Superior temporal gyrus (tissue), 1 donor: ENCODE data around the gene CPT1C.

Experiments
- DNase-seq: peaks from one replicate; pipeline ENCODE4 v3.0.0-alpha.2; 2016; ENCODE audit errors: extremely low spot score

CPT1C gene

DNA sequence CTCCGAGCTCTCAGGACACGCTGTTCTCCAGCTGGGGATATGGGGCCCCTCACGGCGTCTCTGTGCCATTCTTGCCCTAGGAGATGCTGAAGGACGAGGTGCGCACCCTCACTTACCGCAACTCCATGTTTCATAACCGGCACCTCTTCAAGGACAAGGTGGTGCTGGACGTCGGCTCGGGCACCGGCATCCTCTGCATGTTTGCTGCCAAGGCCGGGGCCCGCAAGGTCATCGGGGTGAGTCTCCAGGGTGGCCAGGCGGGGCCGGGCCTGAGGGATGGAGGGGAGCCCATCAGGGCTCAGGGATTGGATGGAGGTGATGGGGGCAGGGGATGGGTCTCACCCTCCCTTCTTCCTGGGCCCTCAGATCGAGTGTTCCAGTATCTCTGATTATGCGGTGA is 9.1 kb upstream of the CPT1C start:
- DNase-seq: no peak

GRCh38 chr19:49682274-49682673 is 8.6 kb upstream of the CPT1C start:
- peak; percentile 40 for DNase-seq

GRCh38 chr19:49683814-49684250 is 7.1 kb upstream of the CPT1C start:
- DNase-seq: no peak

GRCh38 chr19:49684251-49684982 is 6.5 kb upstream of the CPT1C start:
- DNase-seq: no peak

GRCh38 chr19:49684983-49685553 is 5.8 kb upstream of the CPT1C start:
- no peak for DNase-seq

- DNase-seq: no peak
Measured at GRCh38 chr19:49685845-49686332, 5.0 kb upstream of the CPT1C start.

GRCh38 chr19:49686503-49687088 is 4.3 kb upstream of the CPT1C start:
- no peak for DNase-seq

DNA sequence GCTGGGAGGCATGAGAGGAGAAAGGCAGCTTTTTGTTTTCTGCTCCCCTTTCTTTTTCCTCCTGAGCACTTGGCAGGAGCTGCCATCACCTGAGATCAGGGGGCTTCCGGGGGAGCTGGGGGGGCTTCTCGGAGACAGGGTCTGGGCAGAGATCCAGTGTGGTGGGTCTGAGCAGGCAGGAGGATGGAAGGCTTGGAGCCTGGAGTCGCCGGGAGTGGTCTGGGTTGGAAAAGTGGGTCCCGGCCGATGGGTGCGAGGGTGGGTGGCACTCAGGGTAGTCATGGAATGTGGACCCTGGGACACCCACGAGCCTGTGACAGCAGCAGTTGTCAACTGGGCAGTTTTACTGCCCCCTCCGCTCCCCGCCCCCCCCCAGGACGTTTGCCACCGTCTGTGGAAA is 3.8 kb upstream of the CPT1C start:
- no peak for DNase-seq

- DNase-seq: no peak
Measured at GRCh38 chr19:49687566-49688316, 3.2 kb upstream of the CPT1C start.

DNA sequence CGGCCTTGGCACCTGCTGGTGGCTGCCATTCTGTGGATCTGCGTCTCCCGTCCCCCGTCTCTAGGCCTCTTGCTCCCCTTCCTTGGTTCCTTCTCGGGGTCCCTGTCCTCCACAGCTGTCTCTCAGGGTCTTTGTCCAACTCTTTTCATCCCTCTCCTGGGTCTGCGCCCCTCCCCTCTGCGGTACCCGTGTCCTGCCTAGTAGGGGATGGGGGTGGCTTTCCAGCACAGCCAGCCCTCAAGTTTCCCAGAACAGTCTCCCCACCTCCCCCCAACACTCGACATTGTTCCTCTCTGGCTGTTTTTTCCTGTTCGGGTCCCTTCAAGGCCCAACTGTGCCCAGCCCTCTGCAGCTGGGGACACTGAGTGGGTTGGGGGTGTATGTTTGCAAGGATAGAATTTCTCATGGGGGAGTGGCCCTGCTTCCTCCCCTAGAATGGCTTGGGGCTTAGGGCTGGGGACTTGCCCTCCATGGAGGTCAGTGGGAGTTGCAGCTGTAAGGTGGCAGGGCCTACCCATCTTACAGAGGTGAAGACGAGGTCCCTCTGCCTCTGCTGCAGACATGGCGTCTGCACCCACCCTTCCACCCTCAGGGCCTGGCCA is 2.3 kb upstream of the CPT1C start:
- no peak for DNase-seq

DNA sequence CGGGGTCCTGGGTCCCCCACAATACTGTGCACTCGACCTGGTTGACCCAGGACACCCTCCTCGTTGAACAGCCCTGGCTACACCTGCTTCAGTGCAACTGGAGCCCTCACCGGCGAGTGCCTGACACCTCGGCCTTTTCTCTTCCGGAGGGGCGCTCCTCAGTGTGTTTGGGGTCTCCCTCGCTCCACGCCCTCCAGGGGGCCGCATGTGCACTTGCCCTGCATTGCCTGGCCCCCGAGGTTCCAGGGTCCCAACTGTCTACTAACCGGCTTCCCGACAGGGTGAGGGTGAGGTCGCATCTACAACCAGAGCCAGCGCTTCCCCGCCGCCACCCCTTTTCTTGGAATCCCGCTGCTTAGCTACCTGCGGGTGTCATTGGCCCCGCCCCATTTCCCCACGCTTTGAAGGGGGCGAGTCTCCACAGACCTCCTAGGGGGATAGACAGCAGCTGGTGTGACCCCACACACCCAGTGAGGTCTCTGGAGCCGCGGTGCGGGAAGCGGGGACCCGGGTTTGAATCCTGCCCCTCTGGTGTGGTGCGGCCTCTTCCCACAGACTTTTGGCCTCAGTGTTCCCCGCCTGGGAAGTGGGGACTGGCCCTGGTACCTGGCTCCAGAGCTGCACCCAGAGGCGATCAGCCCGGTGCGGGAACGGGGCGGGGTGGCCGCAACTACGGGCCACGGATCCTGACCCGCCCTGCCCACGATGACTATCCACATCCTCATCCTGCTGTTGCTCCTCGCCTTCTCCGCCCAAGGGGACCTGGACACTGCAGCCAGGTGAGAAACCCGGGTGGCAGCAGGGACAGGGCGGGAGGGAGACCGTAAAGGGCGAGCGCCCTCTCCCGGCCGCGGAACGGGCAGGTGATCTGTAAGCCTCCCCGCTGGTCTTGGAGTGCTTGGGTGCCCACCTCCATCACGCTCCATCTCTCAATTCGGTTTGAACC is 1.5 kb upstream of the CPT1C start, which contains the start of gene ADM5:
Gene ADM5 (plus strand): TSS at position 462 of the 946 bp plus-strand sequence. CDS start 244 bp downstream, at position 706.
- DNase-seq: peak; percentile 42

DNA sequence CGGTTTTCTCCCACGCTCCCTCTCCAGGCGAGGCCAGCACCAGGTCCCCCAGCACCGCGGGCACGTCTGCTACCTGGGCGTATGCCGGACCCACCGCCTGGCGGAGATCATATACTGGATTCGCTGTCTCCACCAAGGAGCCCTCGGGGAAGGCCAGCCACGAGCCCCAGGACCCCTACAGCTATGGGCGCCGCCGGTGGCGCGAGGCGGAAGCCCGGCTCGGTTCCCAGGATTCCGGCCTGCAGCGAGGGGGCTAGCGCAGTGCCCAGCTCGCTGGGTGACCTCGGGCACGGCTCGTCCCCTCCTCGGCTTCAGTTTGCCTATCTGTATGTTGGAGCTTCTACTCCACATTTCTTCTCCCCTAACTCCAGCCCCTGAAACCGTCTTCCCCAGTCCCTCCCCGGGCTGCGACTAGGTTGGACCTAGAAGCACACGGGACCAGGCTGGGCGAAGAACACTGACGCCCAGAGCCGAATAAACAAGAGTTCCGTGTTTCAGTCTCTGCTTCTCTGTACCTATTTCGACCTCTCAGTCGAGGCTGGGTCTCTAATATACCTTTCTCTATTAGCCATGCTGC is 749 bp upstream of the CPT1C start:
- no peak for DNase-seq

DNA sequence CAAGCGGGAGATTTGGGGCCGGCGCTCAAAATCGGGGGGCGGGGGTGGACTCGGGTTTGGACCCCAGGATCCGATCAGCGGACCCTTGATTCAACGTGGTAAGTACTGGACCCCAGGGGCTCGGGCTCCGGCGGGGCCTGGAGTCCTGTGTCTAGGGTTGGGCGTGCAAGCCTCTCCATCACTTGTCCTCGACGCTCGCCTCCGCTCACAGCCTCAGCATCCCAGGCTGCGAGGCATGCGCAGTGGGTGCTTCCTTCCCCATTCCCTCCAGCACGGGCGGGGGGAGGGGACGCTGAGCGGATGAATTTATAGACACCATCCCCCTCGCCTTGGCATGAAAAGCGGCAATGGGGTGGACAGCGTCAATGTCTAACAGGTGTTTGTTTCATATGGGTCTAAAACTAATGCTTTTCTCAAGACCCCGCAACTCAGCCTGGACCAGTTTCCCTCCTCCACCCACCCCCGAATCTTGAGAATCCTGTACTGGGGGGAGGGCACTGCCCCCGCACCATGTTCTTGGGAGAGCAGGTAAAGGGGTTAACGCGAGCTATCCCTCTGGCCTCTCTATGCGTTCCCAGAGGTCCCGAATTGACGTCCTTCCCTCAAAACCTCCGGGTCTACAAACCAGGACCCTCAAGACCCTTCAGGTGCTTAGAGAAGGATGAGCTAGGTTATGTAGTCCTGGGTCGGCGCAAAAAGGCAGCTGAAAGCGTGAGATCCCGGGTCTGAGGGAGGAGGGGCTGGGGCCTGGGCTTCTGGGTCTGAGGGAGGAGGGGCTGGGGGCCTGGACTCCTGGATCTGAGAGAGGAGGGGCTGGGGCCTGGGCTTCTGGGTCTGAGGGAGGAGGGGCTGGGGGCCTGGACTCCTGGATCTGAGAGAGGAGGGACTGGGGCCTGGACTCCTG is 579 bp downstream of the CPT1C start:
- peak; percentile 85 for DNase-seq

GRCh38 chr19:49692147-49692506 is 1.2 kb downstream of the CPT1C start:
- peak; percentile 56 for DNase-seq

DNA sequence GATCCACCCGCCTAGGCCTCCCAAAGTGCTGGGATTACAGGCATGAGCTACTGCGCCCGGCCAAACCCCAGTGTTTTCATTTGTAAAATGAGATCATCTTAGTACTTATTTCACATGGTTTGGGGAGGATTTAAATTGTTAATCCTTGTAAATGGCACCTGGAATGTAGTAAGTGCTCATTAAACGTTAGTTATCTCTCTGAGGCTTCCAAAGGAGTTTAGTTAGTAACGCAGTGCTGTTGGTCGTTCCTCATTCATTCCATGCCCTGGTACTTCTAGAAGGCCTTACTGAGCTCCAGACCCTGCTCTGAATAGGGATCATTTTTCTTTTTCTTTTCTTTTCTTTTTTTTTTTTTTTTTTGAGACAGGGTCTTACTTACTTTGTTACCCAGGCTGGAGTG is 5.2 kb downstream of the CPT1C start:
- DNase-seq: no peak

- DNase-seq: no peak
Measured at GRCh38 chr19:49696865-49697264, 5.9 kb downstream of the CPT1C start.

- DNase-seq: no peak
Measured at GRCh38 chr19:49699364-49699763, 8.4 kb downstream of the CPT1C start.

DNA sequence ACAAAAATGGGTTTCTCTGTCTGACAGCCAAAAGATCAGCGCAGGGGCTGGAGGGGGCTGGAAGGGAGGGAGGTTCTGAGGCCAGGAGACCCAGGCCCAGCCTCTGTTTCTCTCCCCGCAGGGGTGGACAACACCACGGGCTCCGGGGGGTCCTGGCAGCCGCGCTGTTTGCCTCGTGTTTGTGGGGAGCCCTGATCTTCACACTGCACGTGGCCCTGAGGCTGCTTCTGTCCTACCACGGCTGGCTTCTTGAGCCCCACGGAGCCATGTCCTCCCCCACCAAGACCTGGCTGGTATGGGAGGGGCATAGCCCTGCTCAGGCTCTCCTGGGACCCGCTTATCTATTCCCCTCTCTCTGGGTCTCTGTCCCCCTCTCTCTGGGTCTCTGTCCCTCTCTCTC is 9.6 kb downstream of the CPT1C start:
- DNase-seq: no peak

DNA sequence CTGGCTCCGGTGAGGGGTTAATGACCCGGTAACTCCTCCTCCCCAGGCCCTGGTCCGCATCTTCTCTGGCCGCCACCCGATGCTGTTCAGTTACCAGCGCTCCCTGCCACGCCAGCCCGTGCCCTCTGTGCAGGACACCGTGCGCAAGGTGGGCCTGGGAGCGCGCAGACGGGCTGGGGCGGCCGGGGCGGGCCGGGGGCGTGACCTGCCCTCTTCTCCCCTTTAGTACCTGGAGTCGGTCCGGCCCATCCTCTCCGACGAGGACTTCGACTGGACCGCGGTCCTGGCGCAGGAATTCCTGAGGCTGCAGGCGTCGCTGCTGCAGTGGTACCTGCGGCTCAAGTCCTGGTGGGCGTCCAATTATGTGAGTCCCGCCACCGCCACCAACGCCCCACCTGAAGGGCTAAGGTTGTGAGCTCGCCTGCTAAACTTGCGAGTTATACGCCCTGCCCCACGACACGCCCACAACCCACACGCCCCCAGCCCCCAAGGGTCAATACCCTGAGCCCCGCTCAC is 10.4 kb downstream of the CPT1C start:
- no peak for DNase-seq
